ENCODE results near the gene PHYKPL. TPM values are rescaled to one million over a fixed set of nuclear protein-coding genes. Genes with fewer than 3 reads are reported as not detected.

PHYKPL gene
- total RNA-seq, 1 donor from 2014 or later: 89.3 TPM

DNA sequence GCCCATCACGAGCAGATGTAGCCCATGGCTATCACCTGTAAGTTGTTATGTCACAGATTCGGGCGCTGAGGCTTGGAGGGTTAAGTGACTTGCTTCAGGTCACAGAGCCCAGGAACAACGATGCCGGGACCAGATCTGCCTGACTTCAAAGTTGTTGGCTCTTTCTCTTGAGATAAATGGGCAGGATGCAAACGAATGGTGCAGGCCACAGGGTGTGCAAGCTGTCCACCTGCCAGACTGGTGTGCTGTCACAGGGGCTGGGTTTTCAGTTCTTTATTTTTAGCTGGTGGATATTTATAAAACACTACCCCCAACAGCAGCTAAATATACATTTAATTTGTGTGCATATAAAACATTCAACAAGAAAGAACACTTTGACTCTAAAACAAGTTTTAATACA lies 17.7 kb upstream of the PHYKPL start:
- intact Hi-C loops (cut with DNase I): no loop called here
- no peaks in the 10 kb centered on the region for H3K9me3 ChIP-seq
- TF ChIP-seq, protein P1, sequence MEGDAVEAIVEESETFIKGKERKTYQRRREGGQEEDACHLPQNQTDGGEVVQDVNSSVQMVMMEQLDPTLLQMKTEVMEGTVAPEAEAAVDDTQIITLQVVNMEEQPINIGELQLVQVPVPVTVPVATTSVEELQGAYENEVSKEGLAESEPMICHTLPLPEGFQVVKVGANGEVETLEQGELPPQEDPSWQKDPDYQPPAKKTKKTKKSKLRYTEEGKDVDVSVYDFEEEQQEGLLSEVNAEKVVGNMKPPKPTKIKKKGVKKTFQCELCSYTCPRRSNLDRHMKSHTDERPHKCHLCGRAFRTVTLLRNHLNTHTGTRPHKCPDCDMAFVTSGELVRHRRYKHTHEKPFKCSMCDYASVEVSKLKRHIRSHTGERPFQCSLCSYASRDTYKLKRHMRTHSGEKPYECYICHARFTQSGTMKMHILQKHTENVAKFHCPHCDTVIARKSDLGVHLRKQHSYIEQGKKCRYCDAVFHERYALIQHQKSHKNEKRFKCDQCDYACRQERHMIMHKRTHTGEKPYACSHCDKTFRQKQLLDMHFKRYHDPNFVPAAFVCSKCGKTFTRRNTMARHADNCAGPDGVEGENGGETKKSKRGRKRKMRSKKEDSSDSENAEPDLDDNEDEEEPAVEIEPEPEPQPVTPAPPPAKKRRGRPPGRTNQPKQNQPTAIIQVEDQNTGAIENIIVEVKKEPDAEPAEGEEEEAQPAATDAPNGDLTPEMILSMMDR (IDR thresholded peaks at IDR 0.05): no peak
- no peaks in the 10 kb centered on the region for H3K27me3 ChIP-seq
- H3K36me3 ChIP-seq: no peaks in the 10 kb centered on the region
- no peak overlapping the region for H3K4me3 ChIP-seq
- no peaks in the 10 kb centered on the region for H3K4me1 ChIP-seq
- no peak for DNase-seq (ENCODE audit: low spot score in 2 of 2)
- H3K27ac ChIP-seq: no peak overlapping the region

DNA sequence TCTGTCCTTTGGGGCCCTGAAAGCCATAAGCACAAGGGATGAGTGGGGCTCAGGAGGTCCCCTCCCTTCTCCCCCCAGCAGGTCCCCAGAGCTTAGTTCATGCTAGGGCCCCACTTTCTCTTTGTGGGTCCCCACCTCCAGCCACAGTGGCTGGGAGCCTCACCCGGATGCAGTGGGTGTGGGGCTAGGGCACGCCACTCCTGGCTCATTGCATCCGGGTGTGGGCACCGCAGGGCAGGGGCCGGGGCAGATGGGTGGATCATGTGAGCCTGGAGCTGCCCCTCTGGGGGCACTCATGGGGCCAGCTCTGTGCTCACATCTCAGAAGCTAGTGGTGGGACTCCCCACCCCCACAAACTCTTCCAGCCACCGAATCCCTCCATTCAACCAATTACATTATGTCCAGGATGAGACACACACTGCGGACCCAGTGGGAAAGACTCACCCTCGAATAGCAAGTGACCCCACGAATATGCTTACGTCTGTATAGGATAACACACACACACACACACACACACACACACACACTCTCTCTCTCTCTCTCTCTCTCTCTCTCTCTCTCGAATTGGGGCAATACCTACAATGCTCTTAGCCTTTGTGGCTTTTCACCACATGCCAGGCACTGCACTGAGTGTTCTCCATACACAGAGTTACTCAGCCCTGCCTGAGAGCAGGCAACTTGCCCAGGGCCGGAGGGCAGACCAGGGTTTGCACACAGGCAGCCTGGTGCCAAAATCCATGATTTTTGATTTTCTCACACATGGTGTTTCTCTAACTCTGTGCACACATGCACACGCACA lies 16.8 kb upstream of the PHYKPL start:
- Histone ChIP-seq H3K36me3 (no peaks in the 10 kb centered on the region), H3K4me3 (no peak overlapping the region), H3K27ac (no peak overlapping the region), H3K4me1 (no peaks in the 10 kb centered on the region), H3K9me3 (no peaks in the 10 kb centered on the region), H3K27me3 (no peaks in the 10 kb centered on the region)
- DNase-seq (ENCODE audit: low spot score in 2 of 2): no peak
- TF ChIP-seq, protein P1 (IDR thresholded peaks at IDR 0.05): no peak
- intact Hi-C loops (cut with DNase I): no loop called here

DNA sequence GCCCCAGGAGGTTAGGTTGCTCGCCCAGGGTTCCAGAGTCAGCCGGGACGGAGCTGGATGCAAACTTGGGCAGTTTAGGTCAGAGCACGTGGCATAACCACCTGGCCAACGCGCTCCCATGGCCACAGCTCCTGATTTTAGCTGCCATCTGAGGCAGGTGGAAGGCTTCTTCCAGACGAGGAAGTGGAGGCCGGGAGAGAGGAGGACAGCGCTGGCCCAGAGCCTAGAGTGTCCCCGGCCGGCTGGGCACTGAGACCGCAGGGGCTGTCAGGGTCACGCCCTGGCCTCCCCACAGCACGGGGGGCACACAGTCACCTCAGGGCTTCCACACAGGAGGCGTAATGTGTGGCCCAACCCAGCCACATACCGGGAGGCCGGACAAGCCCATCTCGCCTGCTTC lies 16.1 kb upstream of the PHYKPL start:
- TF ChIP-seq, protein P1 (IDR thresholded peaks at IDR 0.05): no peak
- H3K36me3 ChIP-seq: no peaks in the 10 kb centered on the region
- H3K9me3 ChIP-seq: no peaks in the 10 kb centered on the region
- no peaks in the 10 kb centered on the region for H3K4me1 ChIP-seq
- no peak for DNase-seq (ENCODE audit: low spot score in 2 of 2)
- intact Hi-C loops (cut with DNase I): no loop called here
- no peak overlapping the region for H3K27ac ChIP-seq
- H3K4me3 ChIP-seq: no peak overlapping the region
- no peaks in the 10 kb centered on the region for H3K27me3 ChIP-seq

DNA sequence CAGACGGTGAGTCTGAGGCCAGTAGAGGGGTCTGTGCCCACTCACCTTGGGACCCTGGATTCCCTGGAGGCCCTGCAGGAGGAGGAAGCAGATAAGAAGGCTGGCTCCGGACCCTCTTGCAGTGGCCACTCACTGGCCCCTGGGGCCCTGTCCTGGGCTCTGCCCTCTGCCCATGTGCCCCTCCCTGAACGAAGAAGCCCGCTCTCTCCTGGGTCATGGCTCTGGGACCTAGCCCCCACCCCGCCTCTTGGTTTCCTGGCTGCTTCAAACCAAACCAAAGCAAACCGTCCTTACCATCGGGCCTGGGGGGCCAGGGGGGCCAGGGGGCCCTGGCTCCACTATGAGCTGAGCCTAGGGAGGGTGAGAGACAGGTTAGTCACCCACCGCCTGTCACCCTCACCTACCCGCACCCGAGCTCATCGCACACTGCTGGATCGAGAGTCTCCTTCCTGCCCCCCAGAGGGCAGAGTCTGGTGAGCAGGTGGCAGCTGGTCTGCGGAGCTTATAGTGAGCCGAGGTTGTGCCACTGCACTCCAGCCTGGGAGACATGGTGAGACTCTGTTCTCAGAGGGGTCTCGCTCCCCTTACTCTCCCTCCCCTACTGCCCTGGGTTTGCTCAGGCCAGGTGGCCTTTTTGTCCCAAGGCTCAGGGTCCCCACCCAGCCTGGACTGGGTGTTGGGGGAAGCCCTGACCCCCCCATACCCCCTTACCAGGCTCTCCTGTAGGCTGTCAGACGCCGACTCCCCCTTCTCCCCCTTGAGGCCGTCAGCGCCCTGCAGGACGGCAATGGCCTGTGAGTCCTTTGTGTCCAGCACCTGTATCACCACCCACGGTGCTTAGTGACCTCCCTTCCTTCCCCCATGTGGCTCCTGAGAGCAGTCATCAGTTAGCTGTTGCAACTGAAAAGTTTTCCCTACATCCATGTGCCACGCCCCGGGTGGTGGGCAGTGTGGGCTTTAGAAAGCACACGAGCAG lies 15.2 kb upstream of the PHYKPL start:
- no peak overlapping the region for H3K27ac ChIP-seq
- DNase-seq (ENCODE audit: low spot score in 2 of 2): no peak
- H3K4me3 ChIP-seq: no peak overlapping the region
- TF ChIP-seq, protein P1 (IDR thresholded peaks at IDR 0.05): no peak
- H3K27me3 ChIP-seq: no peaks in the 10 kb centered on the region
- no peaks in the 10 kb centered on the region for H3K4me1 ChIP-seq
- H3K36me3 ChIP-seq: no peaks in the 10 kb centered on the region
- H3K9me3 ChIP-seq: no peaks in the 10 kb centered on the region
- intact Hi-C loops (cut with DNase I): no loop called here

DNA sequence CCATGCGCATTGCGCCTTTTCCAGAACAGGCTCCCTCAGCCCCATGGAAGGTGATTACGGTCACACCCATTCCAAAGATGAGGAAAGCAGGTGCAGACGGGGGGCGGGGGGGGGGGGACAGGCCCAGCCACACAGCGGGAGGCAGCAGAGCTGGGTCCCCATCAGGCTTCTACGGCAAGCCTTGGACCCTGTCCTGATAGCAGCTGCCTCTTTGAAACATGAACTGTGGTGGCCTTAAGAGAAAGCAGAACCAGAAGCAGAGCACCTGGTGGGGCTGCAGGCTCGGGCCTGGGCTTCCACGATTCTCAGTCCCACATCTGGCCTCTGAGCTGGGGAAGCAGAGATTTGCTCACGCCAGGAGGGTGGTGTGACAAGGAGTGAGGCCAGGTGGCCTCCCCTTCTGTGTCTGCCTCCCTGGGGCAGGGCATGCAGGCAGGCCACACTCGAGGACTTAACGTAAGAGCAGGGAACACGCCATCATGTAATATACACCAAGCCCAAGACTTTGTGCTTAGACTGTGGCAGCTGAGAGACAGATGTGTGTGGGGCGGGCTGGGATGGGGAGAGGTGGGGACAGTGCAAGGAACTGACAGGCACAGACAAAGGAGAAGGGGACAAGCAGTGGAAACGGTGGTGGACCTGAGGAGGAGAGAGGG lies 14.2 kb upstream of the PHYKPL start:
- no peaks in the 10 kb centered on the region for H3K27me3 ChIP-seq
- TF ChIP-seq, protein P1 (IDR thresholded peaks at IDR 0.05): no peak
- H3K36me3 ChIP-seq: no peaks in the 10 kb centered on the region
- intact Hi-C loops (cut with DNase I): no loop called here
- H3K4me1 ChIP-seq: no peaks in the 10 kb centered on the region
- no peak overlapping the region for H3K27ac ChIP-seq
- no peak for DNase-seq (ENCODE audit: low spot score in 2 of 2)
- H3K4me3 ChIP-seq: no peak overlapping the region
- H3K9me3 ChIP-seq: no peaks in the 10 kb centered on the region
